Medulla oblongata (tissue), 1 donor: ENCODE data around the gene PDSS2.
"Not testable (repeated sequence)": the region's sequence is repeated elsewhere in the genome, so short reads cannot be mapped to it uniquely, and the experiment has no call there.

Experiments
- DNase-seq: peaks from one replicate; pipeline ENCODE4 v3.0.0-alpha.2; 2015; ENCODE audit errors: extremely low spot score

PDSS2 gene, protein sequence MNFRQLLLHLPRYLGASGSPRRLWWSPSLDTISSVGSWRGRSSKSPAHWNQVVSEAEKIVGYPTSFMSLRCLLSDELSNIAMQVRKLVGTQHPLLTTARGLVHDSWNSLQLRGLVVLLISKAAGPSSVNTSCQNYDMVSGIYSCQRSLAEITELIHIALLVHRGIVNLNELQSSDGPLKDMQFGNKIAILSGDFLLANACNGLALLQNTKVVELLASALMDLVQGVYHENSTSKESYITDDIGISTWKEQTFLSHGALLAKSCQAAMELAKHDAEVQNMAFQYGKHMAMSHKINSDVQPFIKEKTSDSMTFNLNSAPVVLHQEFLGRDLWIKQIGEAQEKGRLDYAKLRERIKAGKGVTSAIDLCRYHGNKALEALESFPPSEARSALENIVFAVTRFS

DNA sequence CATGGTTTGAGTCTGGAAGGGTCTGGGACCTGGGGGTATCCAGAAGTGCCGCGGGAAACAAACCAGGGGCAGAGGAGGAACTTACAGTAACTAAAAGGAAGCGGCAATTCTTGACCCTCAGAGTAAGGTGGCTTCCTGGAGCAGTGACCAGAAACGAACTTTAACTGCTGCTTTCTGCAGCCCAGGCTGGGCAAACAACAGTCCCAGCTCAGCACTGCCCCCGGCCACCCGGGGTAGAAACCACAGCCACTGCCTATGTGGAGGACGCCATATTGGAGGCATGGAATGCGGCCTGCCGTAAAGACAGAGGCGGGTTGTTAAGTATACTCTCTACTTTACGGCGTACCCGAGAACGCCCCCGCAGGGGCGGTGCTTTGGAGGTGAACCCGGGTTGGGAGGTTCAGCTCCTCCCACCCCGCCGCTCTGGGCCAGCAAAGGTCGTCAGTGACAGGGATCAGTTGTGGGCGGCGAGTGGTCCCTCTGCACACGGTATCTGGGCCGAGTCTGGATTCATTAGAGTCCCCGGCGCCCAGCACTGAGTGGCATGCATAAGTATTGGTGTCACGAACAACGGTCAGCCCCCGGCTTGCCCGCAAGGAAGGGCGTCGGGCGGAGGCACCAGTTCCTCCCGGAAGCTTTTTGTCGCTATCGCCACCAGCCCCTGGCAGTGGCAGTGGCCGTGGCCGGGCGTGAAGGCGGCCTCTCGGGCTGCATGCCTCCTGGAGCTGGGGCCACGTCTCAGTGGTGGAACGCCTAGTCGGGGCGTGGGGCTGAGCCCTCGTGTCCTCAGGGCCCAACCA is at the start of gene PDSS2:
TSS of gene PDSS2 (minus strand) at position 282 of the 800 bp plus-strand sequence. CDS start at position 3, 279 bp downstream.
- peak; percentile 99 for DNase-seq

GRCh38 chr6:107506145-107506544 is 46.8 kb upstream of the PDSS2 start:
- DNase-seq, result no peak

GRCh38 chr6:107504270-107505026 is 45.1 kb upstream of the PDSS2 start:
- DNase-seq, result no peak

DNA sequence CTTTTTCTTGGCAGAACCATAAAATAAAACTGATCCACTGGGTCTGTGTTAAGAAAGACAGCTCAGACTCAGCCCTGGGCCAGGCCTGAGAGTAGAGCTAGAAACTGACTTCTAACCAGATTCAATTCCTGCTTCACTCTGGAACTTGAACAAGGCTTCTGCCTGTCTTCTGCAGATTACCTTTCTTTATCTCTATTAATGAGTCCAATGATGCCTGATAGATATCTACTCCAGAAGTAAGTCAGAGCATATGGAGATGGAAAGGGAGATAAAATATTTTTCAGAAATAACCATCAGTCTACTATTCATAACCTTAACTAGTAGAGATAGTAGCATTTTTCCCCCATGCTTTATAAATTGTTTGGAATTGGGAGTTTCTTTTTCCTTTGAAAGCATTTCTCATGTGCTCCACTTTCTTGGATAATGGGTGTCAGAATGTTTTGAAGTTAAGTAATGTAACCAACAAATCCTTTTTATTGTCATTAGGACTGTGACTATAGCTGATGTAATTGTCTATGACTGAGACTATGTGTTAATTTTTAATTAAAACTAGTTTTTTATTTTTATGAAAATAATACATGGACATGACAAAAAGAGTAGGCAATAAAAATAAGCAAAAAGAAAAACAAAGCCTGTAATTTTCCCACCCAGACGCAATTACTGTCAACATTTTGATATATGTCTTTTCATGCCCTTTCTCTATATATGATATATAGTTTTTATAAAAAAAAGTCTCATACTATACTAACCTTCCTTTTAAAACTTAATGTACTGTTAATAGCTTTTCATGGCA is 37.7 kb upstream of the PDSS2 start:
- no peak for DNase-seq

DNA sequence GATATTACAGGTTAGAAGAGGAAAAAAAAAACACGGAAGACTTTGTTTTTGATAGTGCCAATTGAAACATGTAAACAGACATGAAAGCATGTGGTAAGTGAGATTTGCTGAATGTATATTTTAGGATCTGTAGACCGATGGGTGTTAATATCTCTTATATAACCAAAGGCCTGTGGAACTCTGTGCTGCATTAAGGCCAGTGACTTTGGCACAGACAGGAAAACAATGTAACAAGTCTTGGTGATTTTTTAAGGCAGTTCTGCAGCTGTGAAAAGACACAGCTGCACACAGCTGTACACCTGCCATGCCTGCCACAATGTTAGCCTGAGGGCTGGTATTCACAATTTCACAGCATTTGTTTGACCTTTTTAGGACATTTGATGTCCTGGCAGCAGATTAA is 36.6 kb upstream of the PDSS2 start:
- DNase-seq, result peak; percentile 36

GRCh38 chr6:107495196-107495643 is 35.9 kb upstream of the PDSS2 start:
- DNase-seq, result peak; percentile 59

GRCh38 chr6:107493158-107494057 is 34.0 kb upstream of the PDSS2 start:
- DNase-seq, result peak; percentile 66

DNA sequence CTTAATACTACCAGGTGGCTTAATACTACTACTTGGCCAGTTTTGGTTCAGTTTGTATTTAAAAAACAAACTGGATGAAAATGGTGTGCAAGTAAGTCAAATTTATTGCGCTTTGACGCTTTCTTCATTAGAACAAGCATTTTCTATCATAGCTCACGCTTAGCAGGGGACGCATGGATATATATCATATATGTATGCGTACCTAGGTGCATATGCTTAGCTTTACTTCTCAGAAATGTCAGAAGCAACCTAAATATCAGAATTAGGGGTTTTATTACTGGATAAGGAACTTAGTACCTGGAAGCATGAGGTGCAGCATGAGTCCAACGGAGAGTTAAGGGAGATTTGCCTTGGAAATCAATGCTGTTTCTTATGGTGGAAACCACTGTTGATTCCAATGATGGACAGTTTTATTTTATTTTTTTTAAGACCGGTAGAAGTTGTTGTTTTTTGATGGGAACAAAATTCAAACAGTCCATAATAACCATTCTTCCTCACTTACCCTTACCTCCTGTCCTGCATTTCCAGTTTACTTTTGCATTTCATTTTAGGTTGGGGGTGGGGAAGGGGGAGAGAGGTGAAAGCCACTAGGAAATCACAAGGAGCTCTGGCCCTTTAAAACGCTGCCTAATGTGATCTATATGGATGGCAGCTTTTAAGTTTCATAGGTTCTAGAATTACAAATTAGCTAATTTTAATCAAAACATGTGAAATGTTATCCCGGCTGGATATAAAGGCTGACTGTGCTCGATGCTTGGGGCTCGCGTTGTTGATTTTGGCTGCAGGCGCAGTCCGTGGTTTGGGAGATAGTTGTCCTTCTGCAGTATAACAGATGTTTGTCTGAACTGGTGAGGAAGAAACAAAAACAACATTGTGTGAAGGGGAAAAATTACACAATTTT is 32.6 kb upstream of the PDSS2 start:
- DNase-seq, result peak; percentile 74

- DNase-seq, result peak; percentile 49
Observed at GRCh38 chr6:107491138-107491609, 31.8 kb upstream of the PDSS2 start.

- peak; percentile 21 for DNase-seq
Observed at GRCh38 chr6:107490566-107491137, 31.3 kb upstream of the PDSS2 start.

- peak; percentile 75 for DNase-seq
Observed at GRCh38 chr6:107489636-107490565, 30.5 kb upstream of the PDSS2 start, which contains the start of gene SOBP. SOBP (plus strand) TSS chr6:107490117; CDS start chr6:107490617, 500 bp downstream.

DNA sequence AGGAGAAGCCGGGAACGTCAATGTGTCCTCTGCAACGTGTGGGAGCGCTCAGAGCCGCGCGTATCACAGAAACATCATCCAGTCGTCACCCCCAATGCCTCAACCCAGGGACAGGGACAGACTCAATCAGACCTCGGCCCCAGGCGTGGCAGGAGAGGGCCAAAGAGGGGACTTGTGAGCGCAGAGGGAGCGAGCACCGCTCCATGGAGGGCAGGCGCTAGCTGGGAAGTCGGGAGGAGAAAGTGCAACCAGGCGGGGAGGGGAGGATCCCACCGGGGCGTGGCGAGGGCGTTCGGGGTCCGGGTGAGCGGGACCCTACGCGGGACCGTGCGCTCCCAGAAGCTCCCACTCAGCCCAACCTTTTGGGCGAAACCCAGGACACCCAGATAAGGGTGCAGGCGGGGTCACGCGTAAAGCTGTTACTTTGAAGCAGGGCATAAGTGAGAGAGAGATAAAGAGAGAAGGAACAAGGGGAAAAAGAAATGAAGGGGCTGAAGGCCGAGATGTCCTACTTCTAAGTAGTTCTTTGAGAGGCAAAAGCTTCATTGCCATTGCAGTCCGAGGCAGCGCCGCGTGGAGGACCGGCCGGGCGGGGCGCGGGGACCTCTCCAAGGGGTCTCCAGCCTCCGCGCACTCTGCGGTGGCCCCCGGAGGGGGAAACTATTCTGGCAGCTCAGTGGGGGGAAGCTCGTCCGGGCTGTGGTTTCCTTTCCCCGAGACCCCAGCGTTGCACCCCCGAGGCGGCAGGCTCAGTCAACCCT is 29.7 kb upstream of the PDSS2 start:
- peak; percentile 49 for DNase-seq

- no peak for DNase-seq
Observed at GRCh38 chr6:107488174-107488874, 29.0 kb upstream of the PDSS2 start.

DNA sequence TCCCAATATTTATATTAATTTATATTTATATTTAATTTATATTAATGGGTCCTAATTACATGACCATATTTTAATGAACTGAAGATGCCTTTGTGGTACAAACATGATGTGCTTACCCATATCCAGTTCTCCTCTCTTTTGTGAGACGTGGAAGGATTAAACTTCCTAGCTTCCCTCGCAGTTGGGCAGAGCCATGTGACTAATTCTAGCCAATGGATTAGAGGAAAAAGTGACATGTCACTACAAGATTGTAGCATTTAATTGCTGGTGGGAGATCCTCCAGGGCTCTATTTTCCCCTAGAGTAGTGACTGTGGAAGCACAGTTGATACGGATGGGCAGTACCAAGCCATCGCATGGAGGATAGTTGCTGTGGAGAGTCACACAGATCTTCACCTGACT is 25.8 kb upstream of the PDSS2 start:
- no peak for DNase-seq

- no peak for DNase-seq
Observed at GRCh38 chr6:107479089-107479690, 19.8 kb upstream of the PDSS2 start.

GRCh38 chr6:107475826-107476225 is 16.5 kb upstream of the PDSS2 start:
- DNase-seq, result not testable (repeated sequence)
